PC-3 (cell line): Measurements from ENCODE around the gene KDM6B. TPM values are rescaled to one million over a fixed set of nuclear protein-coding genes. Genes with fewer than 3 reads are reported as not detected.
A peak's percentile ranks its signal among the peaks of the same experiment; 100 is the strongest.

Source experiments
- ATAC-seq: fragments of 200-7000 bp; cut with Tn5 transposase; 2 replicates; pipeline ENCODE4 v1.9.1; 2020; ENCODE audit warnings: mild to moderate bottlenecking, moderate library complexity
- BruUV-seq: library from RNA; stranded (reverse); fragments of 400-500 nt; replicated peaks from 2 replicates; lab custom pipeline; 2021; lab: Mats Ljungman, UMichigan
- CTCF ChIA-PET: fragments of 300-600 bp; sonication (Branson Sonifier 250); formaldehyde crosslinking; loops from one replicate; lab custom pipeline; 2022; ENCODE audit warnings: antibody characterized with exemption; lab: Charles Lee
- POLR2A ChIA-PET: fragments of 300-600 bp; sonication (Branson Sonifier 250); formaldehyde crosslinking; loops from one replicate; lab custom pipeline; 2022; ENCODE audit warnings: antibody characterized with exemption; ENCODE audit not compliant: unreplicated experiment; lab: Charles Lee
- DNase-seq: peaks from one replicate; pipeline ENCODE4 v3.0.0-alpha.2; 2015
- H2AFZ ChIP-seq: fragments of 300-600 bp; sonication (generic); 2 replicates; pipeline ENCODE4 v1.6.0; 2016; ENCODE audit warnings: antibody characterized with exemption, low read length
- H3F3A ChIP-seq: fragments of 300-600 bp; sonication (generic); one replicate; pipeline ENCODE4 v1.6.0; 2017; ENCODE audit warnings: antibody characterized with exemption, low read length, control low read depth, mild to moderate bottlenecking; ENCODE audit not compliant: unreplicated experiment
- H3K27ac ChIP-seq: fragments of 300-600 bp; sonication (generic); 2 replicates; pipeline ENCODE4 v1.5.1; 2016; ENCODE audit warnings: mild to moderate bottlenecking, low read length
- H3K27me3 ChIP-seq: fragments of 300-600 bp; sonication (generic); 2 replicates; pipeline ENCODE4 v1.6.1; 2016; ENCODE audit warnings: low read length, mixed read lengths
- H3K36me3 ChIP-seq: fragments of 300-600 bp; sonication (generic); 2 replicates; pipeline ENCODE4 v1.6.1; 2016; ENCODE audit warnings: low read depth, mixed run types, low read length, mixed read lengths
- H3K4me1 ChIP-seq: fragments of 300-600 bp; sonication (generic); 2 replicates; pipeline ENCODE4 v1.5.1; 2016; ENCODE audit warnings: low read length; ENCODE audit not compliant: insufficient read depth
- H3K4me2 ChIP-seq: fragments of 300-600 bp; sonication (generic); 2 replicates; pipeline ENCODE4 v1.6.0; 2016; ENCODE audit warnings: low read length
- H3K4me3 ChIP-seq: fragments of 300-600 bp; sonication (generic); 2 replicates; pipeline ENCODE4 v1.5.1; 2016; ENCODE audit warnings: mild to moderate bottlenecking, low read length, mixed read lengths
- H3K79me2 ChIP-seq: fragments of 300-600 bp; sonication (generic); 2 replicates; pipeline ENCODE4 v1.6.1; 2017; ENCODE audit warnings: low read length, mixed read lengths
- H3K9ac ChIP-seq: fragments of 300-600 bp; sonication (generic); 2 replicates; pipeline ENCODE4 v1.6.0; 2016; ENCODE audit warnings: mild to moderate bottlenecking, low read length
- H3K9me2 ChIP-seq: fragments of 300-600 bp; sonication (generic); replicated peaks from 2 replicates; pipeline ENCODE4 v1.6.1; 2016; ENCODE audit warnings: mixed run types, low read length, mixed read lengths
- H3K9me3 ChIP-seq: fragments of 300-600 bp; sonication (generic); 2 replicates; pipeline ENCODE4 v1.6.1; 2016; ENCODE audit warnings: low read length, mixed read lengths
- H4K20me1 ChIP-seq: fragments of 300-600 bp; sonication (generic); 2 replicates; pipeline ENCODE4 v1.6.1; 2016; ENCODE audit warnings: low read length, mixed read lengths
- CTCF ChIP-seq: fragments of 300-600 bp; sonication (generic); conservative IDR thresholded peaks from 2 replicates; pipeline ENCODE4 v1.5.1; 2017; ENCODE audit warnings: antibody characterized with exemption, low read depth, mild to moderate bottlenecking, low read length
- EZH2 ChIP-seq: fragments of 300-600 bp; sonication (generic); IDR thresholded peaks from one replicate; pipeline ENCODE4 v1.6.1; 2017; ENCODE audit warnings: antibody characterized with exemption, mild to moderate bottlenecking, low read length; ENCODE audit not compliant: unreplicated experiment
- EZH2phosphoT487 ChIP-seq: fragments of 300-600 bp; sonication (generic); IDR thresholded peaks from 2 replicates; pipeline ENCODE4 v1.6.1; 2018; ENCODE audit warnings: mild to moderate bottlenecking, antibody characterized with exemption, low read length, borderline replicate concordance
- intact Hi-C: fragments of 100-400 bp; cut with micrococcal nuclease; formaldehyde crosslinking; loops from 2 replicates; pipeline ENCODE4 v1.9.0; 2023
- total RNA-seq: library from RNA; depleted of rRNA; stranded (reverse); fragments of >200 nt; gene quantifications from 2 replicates; pipeline ENCODE4 v1.2.3, GENCODE V29; 2014

The KDM6B gene
- total RNA-seq, 1 experiment from 2014 or later, result 3.2 TPM

GRCh38 chr17:7839876-7840261 is 5.9 kb downstream of the KDM6B start:
- H3K9ac ChIP-seq, result no peak overlapping the region
- H3K27ac ChIP-seq, result no peak overlapping the region
- no peak for DNase-seq

GRCh38 chr17:7840441-7840840 is 6.4 kb downstream of the KDM6B start:
- no peak for TF ChIP-seq CTCF
- TF ChIP-seq EZH2, result no peak
- TF ChIP-seq EZH2phosphoT487, result no peak
- H3K27me3 ChIP-seq, result no peaks in the 10 kb centered on the region
- H3K36me3 ChIP-seq, result no peaks in the 10 kb centered on the region
- H3K9ac ChIP-seq, result no peak overlapping the region
- intact Hi-C loops, result loop anchor here (5.0 kb wide), 1 partner anchor 98 kb away; no protein-coding TSS in a partner anchor
- no peak overlapping the region for H3K4me3 ChIP-seq
- DNase-seq, result no peak
- POLR2A ChIA-PET, result no interaction called here
- no TSS peak for BruUV-seq
- CTCF ChIA-PET, result no interaction called here
- H3K27ac ChIP-seq, result no peak overlapping the region
- no peak for ATAC-seq
- H3K4me1 ChIP-seq, result peaks cover 40% of the 10 kb centered on the region
- H2AFZ ChIP-seq, result no peak overlapping the region
- H3K9me2 ChIP-seq, result no peaks in the 10 kb centered on the region
- peaks cover 39% of the 10 kb centered on the region for H3K79me2 ChIP-seq
- H3K9me3 ChIP-seq, result no peaks in the 10 kb centered on the region
- no peaks in the 10 kb centered on the region for H4K20me1 ChIP-seq
- peak overlapping the region; percentile 88 for H3K4me2 ChIP-seq
- H3F3A ChIP-seq, result no peaks in the 10 kb centered on the region

More at GRCh38 chr17:7839876-7840261, 5.9 kb downstream of the KDM6B start:
- ChIA-PET CTCF (no interaction called here), POLR2A (no interaction called here)
- Histone ChIP-seq H3K9me3 (no peaks in the 10 kb centered on the region), H2AFZ (no peak overlapping the region), H3K9me2 (no peaks in the 10 kb centered on the region), H4K20me1 (no peaks in the 10 kb centered on the region), H3K27me3 (no peaks in the 10 kb centered on the region), H3F3A (no peaks in the 10 kb centered on the region), H3K36me3 (no peaks in the 10 kb centered on the region), H3K79me2 (peaks cover 33% of the 10 kb centered on the region), H3K4me3 (no peak overlapping the region), H3K4me2 (no peak overlapping the region), H3K4me1 (peaks cover 34% of the 10 kb centered on the region)
- TF ChIP-seq CTCF, result no peak
- TF ChIP-seq EZH2phosphoT487, result no peak
- no peak for TF ChIP-seq EZH2
- no peak for ATAC-seq
- no TSS peak for BruUV-seq
- intact Hi-C loops, result loop anchor here (5.0 kb wide), 1 partner anchor 98 kb away; no protein-coding TSS in a partner anchor

GRCh38 chr17:7840875-7841274 is 6.9 kb downstream of the KDM6B start:
- intact Hi-C loops, result loop anchor here (5.0 kb wide), 1 partner anchor 99 kb away; no protein-coding TSS in a partner anchor
- peak overlapping the region; percentile 98 for H3K27ac ChIP-seq

More at GRCh38 chr17:7840875-7841274, 6.9 kb downstream of the KDM6B start:
- Histone ChIP-seq H3F3A (no peaks in the 10 kb centered on the region), H3K27me3 (no peaks in the 10 kb centered on the region), H3K9ac (peak overlapping the region; percentile 100), H3K4me1 (peaks cover 42% of the 10 kb centered on the region), H3K79me2 (peaks cover 43% of the 10 kb centered on the region), H3K4me2 (peak overlapping the region; percentile 88), H3K9me3 (no peaks in the 10 kb centered on the region), H3K4me3 (peak overlapping the region; percentile 84), H3K9me2 (no peaks in the 10 kb centered on the region), H2AFZ (no peak overlapping the region), H4K20me1 (no peaks in the 10 kb centered on the region), H3K36me3 (no peaks in the 10 kb centered on the region)
- POLR2A ChIA-PET, result no interaction called here
- ATAC-seq (no peak), DNase-seq (no peak)
- TF ChIP-seq CTCF, result no peak
- CTCF ChIA-PET, result no interaction called here
- BruUV-seq, result no TSS peak
